NCI-H82 treated with DMSO at 0.1 percent for 48 hours (cell line): ENCODE measurements around the gene CDH26.

ENCODE experiments used
- DNase-seq: peaks from one replicate; lab custom pipeline; 2025; ENCODE audit not compliant: unreplicated experiment; lab: John Stamatoyannopoulos, UW

Gene CDH26

DNA sequence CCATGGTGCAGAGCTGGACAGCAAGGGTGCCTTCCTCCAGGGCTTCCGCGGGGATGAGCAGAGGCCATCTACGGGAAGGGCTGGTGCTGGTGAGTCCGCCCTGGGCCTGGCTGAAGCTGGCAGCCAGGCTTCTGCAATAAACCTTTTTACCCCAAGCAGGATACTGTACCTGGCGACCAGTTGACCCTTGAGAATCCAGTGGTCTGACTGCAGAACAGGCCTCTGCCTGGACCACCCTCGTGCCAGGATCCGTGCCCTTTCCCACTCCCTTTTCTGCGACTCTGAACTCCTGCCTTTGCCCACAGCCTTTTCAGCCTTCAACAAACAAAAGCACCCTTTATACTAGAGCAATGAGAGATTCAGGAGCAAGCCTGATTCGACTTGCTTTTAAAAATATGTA lies 18.9 kb downstream of the CDH26 start:
- DNase-seq, result no peak

DNA sequence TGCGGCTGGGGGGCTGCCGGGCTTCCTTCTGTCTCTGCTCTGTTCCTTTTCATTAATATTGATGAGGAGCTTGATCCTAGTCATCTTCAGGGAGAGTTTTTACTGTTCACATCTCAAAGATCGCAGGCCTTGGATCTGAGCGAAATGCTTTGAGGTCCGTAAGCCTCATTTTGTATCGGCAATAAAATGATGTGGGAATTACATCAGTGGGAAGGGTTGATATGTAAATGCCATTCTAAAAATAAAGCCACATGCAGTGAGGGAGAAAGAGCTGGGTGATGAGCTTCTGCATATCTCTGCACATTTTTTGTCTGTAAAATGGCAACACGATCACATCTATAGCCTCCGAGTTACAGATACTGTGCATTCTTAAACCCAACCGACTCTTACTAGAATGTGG lies 24.9 kb downstream of the CDH26 start:
- DNase-seq, result no peak

DNA sequence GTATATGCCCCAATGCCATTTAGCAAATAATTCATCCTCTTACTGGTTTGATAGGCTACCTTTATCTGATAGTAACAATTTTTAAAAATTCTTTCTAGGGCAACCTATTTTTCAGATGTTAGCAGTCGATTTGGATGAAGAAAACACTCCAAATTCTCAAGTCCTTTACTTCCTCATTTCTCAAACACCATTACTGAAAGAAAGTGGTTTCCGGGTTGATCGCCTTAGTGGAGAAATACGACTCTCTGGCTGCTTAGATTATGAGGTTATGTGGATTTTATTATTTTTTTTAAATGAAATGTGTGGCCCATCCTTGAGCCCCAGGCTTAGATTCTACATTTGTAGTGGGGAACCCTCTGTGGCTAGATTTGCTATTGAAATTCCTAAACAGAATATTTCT lies 26.3 kb downstream of the CDH26 start:
- DNase-seq, result no peak

DNA sequence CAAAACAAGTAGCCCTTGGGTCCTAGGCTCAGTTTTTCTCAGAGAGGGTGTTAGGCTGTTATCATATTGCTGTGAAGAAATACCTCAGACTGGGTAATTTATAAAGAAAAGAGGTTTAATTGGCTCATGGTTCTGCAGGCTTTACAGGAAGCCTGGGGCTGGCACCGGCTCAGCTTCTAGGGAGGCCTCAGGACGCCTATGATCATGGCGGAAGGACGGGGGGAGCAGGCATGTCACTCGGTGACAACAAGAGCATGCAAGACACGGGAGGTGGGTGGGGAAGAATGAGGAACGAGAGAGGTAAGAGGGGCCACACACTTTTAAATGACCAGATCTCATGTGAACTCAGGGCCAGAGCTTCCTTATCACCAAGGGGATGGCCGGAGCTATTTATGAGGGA lies 26.9 kb downstream of the CDH26 start:
- DNase-seq, result no peak

DNA sequence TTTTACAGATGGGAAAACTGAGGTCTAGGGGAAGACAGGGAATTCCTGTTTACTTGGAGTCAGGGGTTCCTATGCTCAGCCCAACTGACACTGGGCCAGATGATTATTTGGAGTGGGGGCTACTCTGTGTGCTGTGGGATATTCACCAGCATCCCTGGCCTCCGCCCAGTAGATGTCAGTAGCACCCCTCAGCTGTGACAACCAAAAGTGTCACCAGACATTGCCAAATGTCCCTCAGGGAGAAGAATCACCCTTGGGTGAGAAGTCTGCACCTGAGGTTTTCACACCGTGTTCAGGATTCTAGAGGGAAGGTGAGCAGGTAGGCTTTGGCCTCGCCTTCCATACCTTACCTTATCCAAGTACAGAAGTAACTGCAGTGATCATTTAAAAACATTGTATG lies 27.6 kb downstream of the CDH26 start:
- no peak for DNase-seq

DNA sequence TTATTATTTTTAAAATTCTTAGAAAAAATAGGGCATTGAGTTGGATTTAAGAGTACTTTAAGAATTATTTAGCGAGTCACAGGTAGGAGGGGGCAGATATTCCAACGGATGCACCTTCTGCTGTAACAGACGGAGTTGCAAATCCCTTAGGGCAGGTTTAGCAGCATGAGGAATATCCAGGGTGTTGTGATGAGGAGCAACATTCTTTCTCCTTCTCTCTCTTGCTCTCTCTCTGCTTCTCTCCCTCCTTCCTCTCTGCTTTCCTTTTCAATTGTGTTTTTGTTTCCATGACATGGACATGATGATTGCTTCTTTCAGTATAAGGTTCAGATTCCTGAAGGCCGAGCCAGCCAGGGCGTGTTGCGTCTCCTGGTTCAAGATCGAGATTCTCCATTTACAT lies 28.9 kb downstream of the CDH26 start:
- peak; percentile 4 for DNase-seq

DNA sequence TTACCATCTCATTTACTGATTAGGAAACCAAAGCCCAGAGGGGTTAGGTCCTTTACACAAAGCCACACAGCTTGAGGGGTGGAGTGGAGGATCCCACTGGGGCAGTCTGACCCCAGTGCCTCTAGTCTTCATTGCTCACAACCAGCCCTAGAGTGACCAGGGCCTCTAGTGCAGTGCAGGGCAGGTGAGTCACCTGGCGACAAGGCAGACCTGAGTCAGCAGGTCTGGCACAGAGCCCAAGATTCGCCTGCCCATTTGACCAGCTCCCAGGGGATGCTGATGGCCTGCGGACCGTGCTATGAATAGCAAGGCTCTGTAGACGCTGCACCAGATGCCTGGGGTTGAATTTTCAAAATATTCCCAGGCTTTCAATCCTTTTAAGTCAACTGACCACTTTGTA lies 29.9 kb downstream of the CDH26 start:
- no peak for DNase-seq

DNA sequence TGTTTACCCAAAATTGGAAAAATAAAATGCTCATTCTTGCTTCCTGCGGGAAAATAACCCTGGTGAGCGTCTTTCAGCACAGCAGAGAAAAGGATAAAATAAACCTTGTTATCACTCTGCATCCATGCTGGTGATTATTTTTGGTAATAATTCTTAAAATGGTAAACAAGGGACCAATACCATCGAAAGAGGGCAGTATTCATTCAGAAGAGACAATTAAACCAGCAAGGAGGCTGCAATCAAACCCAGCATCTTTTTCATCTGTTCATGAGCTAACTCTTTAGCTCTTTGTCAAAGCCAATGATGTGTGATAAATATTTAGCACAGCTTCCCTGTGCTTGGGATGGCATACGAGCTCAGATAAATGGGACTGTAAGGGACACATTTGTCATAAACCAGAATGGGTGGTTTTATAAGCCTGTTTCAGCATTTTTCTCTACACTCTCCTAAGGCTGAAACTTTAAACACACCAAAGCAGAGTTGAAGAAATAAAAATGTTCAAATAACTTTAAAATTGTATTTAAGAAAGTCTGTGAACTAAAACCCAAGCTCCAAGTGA lies 34.4 kb downstream of the CDH26 start:
- no peak for DNase-seq

DNA sequence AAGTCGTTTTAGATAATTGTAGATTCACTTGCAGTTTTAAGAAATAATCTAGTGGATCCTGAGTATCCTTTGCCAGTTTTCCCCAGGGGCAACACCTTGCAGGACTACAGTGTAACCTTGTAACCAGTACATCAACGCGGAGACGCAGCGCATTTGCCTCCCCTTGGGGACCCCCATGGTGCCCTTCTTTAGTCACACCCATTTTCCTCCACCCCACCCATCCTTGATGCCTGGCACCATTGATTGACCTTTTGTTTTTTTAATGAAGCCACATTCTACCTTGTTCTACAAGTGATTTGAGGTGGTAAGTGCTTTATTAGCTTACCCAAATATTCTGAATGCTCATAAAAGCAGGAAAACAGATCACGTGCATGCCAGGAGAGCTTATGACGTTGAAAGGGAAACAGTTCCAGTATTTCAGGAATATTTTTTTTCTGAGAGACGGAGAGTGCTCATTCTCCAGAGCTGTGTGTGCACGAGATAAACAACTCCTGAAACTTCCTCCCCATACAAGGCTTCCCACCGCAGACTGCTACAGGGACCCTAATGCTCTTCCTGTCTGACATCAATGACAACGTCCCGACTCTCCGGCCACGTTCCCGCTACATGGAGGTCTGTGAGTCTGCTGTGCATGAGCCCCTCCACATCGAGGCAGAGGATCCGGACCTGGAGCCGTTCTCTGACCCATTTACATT lies 35.7 kb downstream of the CDH26 start:
- no peak for DNase-seq

DNA sequence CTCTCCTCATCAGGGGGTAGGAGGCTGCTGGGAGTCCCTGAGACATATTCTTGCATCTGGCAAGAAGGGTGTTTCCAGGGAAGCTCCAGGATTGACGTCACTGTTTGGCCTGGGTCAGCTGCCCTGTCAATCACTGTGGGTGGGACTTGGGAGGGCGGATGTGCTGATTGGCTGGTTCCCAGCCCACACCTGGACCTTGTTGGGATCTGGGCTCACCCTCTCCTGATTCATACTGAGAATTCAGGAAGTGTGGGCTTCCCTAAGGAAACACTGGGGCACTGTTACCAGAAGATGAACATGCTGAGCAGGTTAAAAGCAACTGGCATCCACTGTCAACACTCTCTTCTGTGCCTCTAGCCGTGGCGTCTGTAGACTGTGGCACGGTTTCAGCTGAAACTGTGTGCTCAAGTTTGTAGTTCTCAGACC lies 36.5 kb downstream of the CDH26 start:
- DNase-seq, result no peak

DNA sequence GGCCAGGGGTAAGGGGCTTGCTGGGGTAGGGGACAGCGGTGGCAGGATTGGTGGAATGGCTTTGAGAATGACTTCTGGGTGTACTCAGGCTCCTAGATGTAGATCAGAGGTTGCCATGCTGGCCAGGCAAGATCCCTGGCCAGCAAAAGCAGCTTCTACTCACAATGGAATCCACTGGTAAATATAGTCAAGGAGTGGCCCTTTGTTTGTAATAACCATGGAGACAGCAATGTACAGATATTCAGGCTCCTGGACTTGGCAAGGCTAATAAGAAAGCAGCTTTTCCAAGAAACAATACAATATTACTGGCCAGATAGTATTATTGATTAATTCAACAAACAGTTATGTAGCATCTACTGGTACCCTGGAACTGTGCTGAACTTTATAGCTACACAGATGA lies 37.9 kb downstream of the CDH26 start:
- no peak for DNase-seq

DNA sequence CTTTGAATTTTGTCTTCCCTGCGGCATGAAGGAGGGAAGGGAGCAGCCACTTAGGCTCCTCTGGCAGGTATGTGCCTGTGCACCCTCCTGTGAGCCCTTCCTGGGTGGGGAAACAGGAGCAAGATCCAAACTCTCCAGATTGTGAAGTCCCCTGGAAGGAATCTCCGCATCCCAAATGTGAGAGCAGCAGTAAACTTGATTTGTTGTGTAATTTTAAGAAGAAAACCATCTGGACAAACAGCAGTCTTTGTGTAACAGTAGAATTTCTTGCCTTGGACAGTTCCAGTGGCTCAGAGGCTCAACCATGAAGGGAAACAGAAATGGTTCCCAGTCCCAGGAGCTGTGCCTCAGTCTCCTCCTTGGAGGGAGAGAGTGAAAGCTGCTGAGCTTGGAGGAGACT lies 39.7 kb downstream of the CDH26 start:
- no peak for DNase-seq

DNA sequence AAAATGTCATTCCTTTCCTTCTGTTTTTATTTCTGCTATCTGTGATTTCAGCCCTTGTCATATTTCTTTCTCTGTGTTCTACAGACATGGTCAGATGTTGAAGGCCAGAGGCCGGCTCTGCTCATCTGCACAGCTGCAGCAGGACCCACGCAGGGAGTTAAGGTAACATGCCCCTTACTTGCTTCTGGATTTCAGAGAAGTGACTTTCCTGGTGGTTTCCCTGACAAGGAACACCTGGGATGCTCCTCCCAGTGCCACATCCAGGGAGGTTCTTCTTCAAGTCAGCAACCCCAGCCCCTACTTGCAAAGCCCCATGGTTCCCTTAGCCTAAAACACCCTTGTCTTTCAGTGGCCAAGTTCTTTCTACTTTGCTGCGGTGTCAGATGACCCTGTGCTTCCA lies 41.3 kb downstream of the CDH26 start:
- DNase-seq, result no peak

DNA sequence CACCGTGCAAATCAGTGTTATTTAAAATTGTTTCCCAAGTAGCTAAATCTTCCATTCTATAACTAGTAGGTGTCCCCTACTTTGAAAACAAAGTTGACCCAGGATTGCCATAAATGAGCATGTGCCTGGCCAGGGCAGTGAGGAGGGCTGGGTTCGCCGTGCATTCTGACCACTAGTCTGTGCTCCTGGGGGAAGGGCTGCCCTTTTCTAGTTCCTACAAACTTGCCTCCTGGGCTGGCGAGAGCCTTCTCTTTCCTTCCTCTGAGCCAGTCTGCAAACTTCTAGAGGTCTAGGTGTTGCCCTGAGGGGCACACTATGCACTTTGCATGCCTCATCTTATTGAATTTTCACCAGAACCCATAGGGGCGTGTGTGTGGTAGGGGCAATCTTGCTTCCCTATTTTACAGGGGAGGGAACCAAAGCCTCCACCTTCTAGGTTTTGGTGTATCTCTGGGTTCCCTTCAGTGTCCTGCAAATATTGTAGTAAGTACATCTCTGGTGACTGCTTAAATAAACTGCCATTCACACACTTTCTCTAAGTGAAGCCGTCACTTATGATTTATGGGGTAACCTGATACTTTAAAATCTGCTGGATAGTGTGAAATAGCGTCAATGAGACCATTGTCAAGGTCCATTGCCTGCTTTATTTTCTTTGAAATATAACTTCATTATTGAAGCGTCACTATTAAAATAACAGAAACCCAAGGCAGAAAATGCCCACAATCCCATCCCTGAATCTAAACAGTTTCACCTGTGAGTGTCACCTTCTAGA lies 42.2 kb downstream of the CDH26 start:
- DNase-seq, result no peak

DNA sequence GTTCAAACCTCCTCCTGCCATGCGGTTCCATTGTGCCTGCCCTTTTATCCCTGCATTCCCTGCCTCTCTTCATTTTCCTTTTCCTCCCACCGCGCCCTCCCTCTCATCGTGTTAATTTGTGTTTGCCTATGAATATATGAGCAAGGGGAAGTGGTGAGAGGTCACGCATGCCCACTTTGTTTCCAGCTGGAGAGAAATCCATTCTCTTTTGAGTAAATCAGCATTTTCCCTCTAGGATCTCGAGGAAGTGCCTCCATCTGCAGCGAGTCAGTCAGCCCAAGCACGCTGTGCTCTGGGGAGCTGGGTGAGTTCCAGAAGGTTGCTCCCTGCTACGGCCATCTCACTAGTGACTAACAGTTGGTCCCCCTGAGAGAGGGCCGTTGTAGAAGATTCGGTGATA lies 42.9 kb downstream of the CDH26 start:
- DNase-seq, result no peak

DNA sequence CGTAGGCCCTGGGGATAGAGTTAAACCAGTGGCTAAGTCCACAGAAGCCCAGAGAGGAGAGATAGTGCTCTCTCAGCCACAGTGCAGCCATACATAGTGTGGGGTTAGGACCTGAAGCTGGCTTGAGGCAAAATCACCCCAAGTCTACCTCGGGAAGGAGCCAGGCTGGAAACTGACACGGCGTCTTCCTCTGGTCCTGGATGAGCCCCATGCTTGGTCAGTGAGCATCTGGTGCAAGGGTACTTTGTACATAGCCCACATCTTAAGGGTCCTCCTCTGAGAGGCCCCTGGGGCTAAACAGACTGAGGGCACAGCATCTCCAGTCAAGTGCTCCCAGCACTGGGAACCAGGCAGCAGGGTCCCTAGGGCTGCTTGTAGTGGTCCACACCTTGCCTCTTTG lies 45.6 kb downstream of the CDH26 start:
- DNase-seq, result no peak

DNA sequence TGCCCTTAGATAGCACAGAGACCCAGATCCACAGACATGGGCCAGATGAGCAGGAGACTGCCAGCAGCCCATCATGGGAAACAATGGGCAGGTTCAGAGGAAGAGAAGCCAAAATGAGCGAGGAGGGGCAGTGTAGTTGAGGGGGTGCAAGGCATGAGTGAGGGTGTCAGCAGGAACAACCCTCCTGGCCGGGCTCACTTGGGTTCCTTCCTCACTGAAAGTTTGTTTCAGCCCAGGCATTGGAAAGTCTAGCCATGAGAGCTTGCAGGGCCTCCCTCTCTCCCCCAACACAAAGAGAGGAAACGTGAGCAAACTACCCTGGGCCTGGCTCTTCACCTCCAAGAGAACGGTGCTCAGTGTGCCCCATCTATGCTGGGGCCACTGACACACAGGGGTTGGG lies 48.0 kb downstream of the CDH26 start:
- no peak for DNase-seq

DNA sequence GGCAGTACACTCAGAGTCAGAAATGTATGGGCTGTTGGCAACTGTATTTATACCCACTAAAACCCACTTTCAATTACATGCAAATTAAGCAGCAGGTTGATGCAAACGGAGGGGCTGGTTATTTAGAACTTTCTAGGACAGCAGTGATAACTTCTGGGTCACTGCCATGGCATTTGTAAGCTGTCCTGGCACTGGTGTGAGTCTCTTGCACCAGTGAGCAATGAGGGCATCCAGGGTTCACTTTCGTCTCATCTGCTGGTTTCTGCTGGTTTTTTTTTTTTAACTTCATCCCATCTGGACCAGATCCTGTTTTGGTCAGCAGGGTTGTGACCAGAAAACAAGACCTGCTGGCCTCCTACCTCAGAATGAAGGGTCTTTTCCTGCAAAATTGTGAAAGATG lies 49.2 kb downstream of the CDH26 start:
- DNase-seq, result no peak

DNA sequence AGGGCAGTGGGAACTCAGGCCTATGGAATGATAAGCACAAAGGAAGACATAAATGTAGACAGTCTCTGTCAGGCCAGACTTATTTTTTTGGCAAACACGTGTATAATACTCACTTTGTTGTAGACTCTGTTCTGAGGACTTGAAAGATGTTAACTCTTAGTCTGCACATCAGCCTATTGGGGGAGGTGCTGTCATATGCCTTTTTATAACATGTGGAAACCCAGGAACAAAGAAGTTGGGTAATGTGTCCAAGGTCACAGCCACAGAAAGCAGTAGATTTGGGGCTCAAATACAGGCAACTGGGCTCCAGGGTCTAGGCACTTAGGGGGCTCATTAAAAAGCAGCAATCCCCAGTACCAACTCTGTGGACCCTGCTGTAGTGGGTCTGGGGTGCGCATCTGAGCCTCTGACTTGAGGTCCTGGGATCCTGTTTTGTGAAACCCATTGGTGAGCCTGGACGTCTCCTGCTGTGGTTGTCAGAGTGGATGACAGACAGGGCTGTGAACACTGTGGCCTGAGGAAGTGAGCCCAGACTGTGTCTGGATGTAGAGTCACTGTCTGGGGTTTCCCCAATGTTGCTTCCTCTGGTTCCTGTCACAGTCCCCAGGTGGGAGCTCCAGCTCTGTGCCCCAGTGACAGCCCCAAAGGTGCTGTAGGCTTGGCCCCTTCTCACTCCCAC lies 50.0 kb downstream of the CDH26 start:
- DNase-seq, result no peak

DNA sequence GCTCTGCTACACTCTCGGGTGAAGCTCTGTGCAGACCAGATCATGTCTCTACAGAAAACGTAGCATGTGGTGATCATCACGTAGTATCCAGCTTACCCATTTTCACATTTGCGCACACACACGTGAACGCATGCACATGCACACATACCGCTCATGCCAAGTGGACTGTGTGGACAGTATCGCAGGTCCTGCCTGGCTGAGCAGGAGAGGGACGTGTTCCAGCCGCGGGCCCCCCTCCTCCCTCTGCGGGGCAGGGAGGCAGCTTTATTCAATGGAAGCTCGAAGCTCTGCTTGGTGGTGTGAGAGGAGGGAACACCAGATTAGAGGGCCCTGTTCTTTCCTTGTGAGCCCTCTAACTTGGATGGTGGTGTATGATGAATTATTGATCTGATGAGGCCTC lies 51.1 kb downstream of the CDH26 start:
- no peak for DNase-seq

DNA sequence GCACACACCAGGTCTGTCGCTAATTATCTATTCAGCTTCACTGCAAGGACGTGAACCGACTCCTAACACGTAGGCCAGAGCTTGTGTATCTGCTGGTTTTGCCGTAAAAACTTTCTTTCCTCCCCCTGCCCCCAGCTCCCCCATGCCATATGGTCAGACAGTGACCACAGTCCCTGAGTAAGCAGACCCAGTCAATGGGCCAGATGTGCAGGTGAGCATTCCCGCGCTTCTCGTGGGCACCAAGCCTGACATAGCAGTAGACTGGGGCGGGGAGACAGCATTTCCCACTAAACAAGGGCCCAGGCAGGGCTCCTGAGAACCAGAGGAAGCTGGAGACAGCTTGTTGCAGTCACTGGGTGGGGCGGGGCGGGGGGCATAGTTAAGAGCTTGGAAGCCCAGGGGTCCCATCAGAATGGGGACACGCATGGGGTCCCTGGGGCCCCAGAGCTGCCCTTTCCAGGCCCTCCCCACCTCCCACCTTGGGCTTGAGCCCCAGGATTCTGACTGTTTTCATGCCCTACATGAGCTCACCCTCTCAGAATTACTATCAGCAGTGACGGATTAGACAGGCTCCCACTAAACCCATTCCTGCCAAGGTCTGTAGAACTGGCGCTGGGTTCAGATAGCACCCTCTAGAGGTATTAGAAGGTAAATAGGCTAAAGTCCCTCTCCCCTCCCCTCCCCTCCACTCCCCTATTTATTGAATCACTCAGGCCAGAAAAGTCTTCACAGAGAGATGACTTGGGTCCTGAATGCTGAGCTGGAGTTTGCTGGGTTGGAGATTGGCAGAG lies 51.8 kb downstream of the CDH26 start:
- peak; percentile 95 for DNase-seq
